Esophagus squamous epithelium (tissue), 5 donors: Measurements from ENCODE around the gene KHSRP. TPM values are rescaled to one million over a fixed set of nuclear protein-coding genes. Genes with fewer than 3 reads are reported as not detected.

Experiments
- DNase-seq: peaks from one replicate; lab custom pipeline; 2025; lab: John Stamatoyannopoulos, UW
- H3K27ac ChIP-seq, 4 donors: fragments of 200-600 bp; sonication (generic); one replicate each; pipeline ENCODE4 v1.5.1; 2016 to 2019; ENCODE audit warnings: mild to moderate bottlenecking in 1 of 4
- H3K27me3 ChIP-seq, 4 donors: fragments of 200-600 bp; sonication (generic); 1 replicate in 3 of 4; 2 replicates in 1 of 4; pipeline versions ENCODE4 v1.5.1 to v1.6.0; 2017 to 2021; ENCODE audit warnings: antibody characterized with exemption in 1 of 4
- H3K36me3 ChIP-seq, 3 donors: fragments of 200-600 bp; sonication (generic); one replicate each; pipeline ENCODE4 v1.5.1; 2016 to 2019
- H3K4me1 ChIP-seq, 3 donors: fragments of 200-600 bp; sonication (generic); one replicate each; pipeline ENCODE4 v1.5.1; 2017 to 2019
- H3K4me3 ChIP-seq, 4 donors: fragments of 200-600 bp; sonication (generic); 1 replicate in 3 of 4; 2 replicates in 1 of 4; pipeline ENCODE4 v1.5.1; 2016 to 2019; ENCODE audit warnings: mild to moderate bottlenecking in 2 of 4, moderate library complexity in 1 of 4
- H3K9me3 ChIP-seq, 3 donors: fragments of 200-600 bp; sonication (generic); one replicate each; pipeline ENCODE4 v1.5.1; 2016 to 2019
- POLR2A ChIP-seq, 4 donors: fragments of 450-650 bp; IDR thresholded peaks; one replicate each; pipeline ENCODE4 v1.6.1; 2017; ENCODE audit warnings: antibody characterized with exemption in 4 of 4, mild to moderate bottlenecking in 4 of 4, moderate library complexity in 3 of 4
- WGBS, 2 donors: methylation state at CpG; one replicate each; pipeline ENCODE4 v1.1.5; 2018; 5-methylcytosine and 5-hydroxymethylcytosine counted together
- intact Hi-C: fragments of 100-400 bp; cut with DNase I; formaldehyde crosslinking; loops from one replicate; pipeline ENCODE4 v1.15.0; 2022
- total RNA-seq, 4 donors: library from RNA; depleted of rRNA; stranded (reverse); fragments of >200 nt; gene quantifications; one replicate each; pipeline ENCODE4 v1.1.0, GENCODE V29; 2016
- TF ChIP-seq, protein P1 (sequence below), 6 experiments: fragments of 450-650 bp in 4 of 6; fragments of 200-600 bp in 2 of 6; sonication (generic) in 2 of 6; IDR thresholded peaks; one replicate each; pipeline ENCODE4 v1.5.1; 2016 to 2019; ENCODE audit warnings: antibody characterized with exemption in 6 of 6, mild to moderate bottlenecking in 4 of 6, moderate library complexity in 4 of 6
- donor health status: DM: yes; HTN: yes; CAD: no.

Gene KHSRP
- total RNA-seq, 4 donors from 2014 or later, result 111 to 158 (median 125) TPM

DNA sequence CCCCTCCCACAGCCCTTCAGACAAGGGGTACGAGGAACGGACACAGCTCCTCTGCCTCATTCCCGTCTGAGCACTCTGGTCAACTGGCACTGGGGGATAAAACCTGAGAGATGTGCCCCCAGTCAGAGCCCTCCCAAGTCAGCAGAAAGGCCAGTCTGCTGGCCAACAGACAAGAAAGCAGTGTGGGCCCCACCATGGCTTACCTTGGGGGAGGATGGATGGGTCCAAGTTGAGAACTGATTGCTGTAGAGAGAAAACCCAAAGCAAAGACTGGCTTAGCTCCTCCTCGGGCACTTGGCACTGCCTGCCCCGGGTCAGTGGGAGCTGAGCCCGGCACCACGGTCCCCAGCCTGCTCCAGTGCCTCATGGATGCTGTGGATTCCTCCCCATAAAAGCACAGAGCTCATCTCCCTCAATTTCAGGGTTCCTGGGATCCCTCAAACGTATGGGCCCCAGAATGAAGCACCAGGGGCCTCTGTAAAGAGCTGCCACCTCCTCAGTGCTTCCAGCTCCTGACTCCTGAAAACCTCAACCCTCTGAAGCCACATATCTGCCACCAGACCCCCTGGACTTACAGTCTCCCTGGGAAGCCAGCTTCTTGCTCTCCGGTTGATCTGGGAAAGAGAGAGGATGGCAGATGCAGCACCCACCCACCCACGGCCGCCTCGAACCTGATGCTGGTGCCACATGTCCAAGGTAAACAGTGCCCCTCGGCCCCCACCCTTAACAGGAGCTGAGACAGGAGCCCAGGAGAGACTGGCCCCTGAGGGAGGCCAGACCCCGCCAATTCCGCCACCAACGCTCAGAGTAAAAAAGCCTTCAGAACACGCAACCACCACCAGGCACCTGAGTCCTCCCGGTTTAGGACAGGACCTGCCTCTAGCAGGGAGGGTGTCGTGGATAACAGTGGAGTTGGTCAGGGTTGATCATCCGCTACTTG, 3.3 kb downstream of the KHSRP start:
- H3K27me3 ChIP-seq, result no peaks in the 10 kb centered on the region
- TF ChIP-seq POLR2A (IDR thresholded peaks at IDR 0.05), result no peak
- TF ChIP-seq, protein P1, sequence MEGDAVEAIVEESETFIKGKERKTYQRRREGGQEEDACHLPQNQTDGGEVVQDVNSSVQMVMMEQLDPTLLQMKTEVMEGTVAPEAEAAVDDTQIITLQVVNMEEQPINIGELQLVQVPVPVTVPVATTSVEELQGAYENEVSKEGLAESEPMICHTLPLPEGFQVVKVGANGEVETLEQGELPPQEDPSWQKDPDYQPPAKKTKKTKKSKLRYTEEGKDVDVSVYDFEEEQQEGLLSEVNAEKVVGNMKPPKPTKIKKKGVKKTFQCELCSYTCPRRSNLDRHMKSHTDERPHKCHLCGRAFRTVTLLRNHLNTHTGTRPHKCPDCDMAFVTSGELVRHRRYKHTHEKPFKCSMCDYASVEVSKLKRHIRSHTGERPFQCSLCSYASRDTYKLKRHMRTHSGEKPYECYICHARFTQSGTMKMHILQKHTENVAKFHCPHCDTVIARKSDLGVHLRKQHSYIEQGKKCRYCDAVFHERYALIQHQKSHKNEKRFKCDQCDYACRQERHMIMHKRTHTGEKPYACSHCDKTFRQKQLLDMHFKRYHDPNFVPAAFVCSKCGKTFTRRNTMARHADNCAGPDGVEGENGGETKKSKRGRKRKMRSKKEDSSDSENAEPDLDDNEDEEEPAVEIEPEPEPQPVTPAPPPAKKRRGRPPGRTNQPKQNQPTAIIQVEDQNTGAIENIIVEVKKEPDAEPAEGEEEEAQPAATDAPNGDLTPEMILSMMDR (IDR thresholded peaks at IDR 0.05), result no peak
- DNase-seq, result no peak
- 79 to 86% methylated on average over 8 to 11 of the region's 20 CpGs for WGBS, 2 donors
- H3K27ac ChIP-seq, result no peak overlapping the region
- intact Hi-C loops, result no loop called here
- H3K4me1 ChIP-seq, result peaks cover 12 to 48% (median 19%) of the 10 kb centered on the region in 3 donors
- H3K36me3 ChIP-seq, result peaks cover 40 to 61% (median 50%) of the 10 kb centered on the region in 3 donors
- H3K9me3 ChIP-seq, result no peaks in the 10 kb centered on the region
- no peak overlapping the region for H3K4me3 ChIP-seq

DNA sequence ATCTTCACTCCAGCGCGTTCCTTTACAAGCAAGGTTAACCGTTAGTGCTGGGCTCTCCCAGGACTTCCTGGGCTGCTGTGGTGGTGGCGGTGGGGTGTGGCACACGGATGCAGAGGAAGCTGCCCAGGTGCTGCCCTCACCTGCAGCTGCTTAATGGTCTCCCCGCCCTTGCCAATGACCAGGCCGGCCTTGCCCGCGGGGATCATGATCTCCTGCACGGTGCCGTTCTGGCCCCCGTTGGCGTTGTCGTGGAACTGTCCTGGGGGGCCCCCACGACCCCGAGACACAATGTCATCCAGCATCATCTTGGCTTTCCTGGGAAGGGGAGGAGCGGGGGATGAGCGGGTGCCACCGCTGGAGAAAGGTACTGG, 6.1 kb downstream of the KHSRP start:
- Histone ChIP-seq H3K36me3 (peaks cover 65 to 89% (median 73%) of the 10 kb centered on the region in 3 donors), H3K27me3 (no peaks in the 10 kb centered on the region), H3K4me3 (no peak overlapping the region), H3K9me3 (no peaks in the 10 kb centered on the region), H3K27ac (no peak overlapping the region), H3K4me1 (peaks cover 8 to 36% (median 19%) of the 10 kb centered on the region in 3 donors)
- intact Hi-C loops, result no loop called here
- 73 to 80% methylated on average over 1 to 3 of the region's 19 CpGs for WGBS, 2 donors
- TF ChIP-seq, protein P1 (IDR thresholded peaks at IDR 0.05), result no peak
- no peak for TF ChIP-seq POLR2A (IDR thresholded peaks at IDR 0.05)
- no peak for DNase-seq

DNA sequence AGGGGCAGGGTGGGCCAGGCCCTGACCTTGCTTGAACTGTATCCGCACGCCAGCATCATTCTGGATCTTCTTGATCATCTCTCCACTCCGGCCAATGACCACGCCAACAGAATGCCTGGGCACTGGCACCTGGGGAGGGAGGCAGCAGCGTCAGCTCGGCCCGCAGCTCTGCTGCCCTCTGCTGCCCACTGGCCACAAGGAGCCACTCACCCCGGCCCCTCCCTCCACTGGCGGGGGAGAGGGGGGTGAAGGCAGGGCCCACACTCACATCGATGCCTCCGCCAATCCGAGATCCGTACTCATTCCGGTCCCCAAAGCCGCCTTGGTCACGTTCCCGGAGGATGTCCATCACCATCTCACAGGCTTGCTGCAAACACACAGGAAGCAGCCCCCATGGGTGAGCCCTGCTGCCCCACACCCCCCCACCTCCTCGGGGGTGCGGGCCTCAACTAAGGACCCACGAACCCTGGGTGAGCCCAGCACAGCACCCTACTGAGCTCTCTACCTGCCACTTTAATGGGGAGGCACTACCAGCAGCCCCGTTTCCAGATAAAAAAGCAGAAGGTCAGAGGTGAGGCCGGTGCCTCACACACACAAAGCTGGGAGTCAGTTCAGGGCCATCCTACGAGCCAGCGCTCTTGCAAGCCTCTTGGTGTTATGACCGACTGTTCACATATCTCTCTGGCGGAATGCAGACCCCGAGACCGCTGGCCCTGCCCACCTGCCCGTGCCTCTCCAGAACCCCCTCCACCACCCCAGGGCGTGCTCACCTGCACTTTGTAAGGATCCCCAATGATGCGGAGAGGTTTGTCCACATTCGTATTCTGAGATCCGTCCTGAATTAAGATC, 6.7 kb downstream of the KHSRP start:
- H3K4me3 ChIP-seq, result no peak overlapping the region
- TF ChIP-seq, protein P1 (IDR thresholded peaks at IDR 0.05), result peak in 2 of 6 experiments; percentile 3 to 22
- TF ChIP-seq POLR2A (IDR thresholded peaks at IDR 0.05), result no peak
- intact Hi-C loops, result no loop called here
- H3K27ac ChIP-seq, result peak overlapping the region in 1 of 4 donors; percentile 3
- H3K27me3 ChIP-seq, result no peaks in the 10 kb centered on the region
- 79 to 90% methylated on average over 9 to 20 of the region's 33 CpGs for WGBS, 2 donors
- DNase-seq, result no peak
- peaks cover 6 to 30% (median 13%) of the 10 kb centered on the region in 3 donors for H3K4me1 ChIP-seq
- H3K9me3 ChIP-seq, result no peaks in the 10 kb centered on the region
- peaks cover 65 to 94% (median 73%) of the 10 kb centered on the region in 3 donors for H3K36me3 ChIP-seq

DNA sequence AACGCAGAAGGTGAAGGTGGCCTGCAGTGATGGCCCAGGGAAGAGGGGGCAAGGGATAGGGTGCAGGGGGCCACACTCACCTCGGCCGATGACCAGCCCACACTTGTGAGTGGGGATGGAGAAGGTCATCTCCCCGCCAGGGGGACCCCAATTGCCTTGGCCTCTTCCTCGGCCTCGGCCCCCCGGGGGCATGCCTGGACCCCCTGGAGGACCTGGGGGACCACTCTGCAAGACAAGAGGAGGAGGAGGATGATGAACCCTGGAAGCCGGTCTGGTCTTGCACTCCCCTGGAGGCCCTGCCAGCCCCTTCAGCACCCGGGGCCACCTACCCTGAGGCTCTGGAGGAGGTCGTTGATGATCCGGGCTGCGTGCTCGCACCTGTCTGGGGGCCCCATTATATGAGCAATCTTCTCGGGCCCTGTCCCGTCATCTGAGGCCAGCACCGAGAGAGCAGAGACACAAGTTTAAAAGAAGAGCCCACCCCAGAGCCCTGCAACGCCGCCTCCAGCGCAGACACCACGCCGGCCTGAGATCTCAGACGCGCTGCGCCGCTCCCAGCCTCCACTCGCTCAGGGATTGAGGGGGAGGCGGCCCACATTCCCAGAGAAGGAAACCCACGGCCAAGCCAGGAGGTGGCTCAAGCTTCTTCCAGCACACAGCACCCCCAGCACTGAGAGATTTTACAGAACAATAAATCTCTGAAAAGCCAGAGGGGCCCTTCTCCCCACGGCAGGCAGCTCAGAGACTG, 7.8 kb downstream of the KHSRP start:
- intact Hi-C loops, result no loop called here
- Histone ChIP-seq H3K4me3 (no peak overlapping the region), H3K27me3 (no peaks in the 10 kb centered on the region), H3K36me3 (peaks cover 65 to 87% (median 73%) of the 10 kb centered on the region in 3 donors), H3K9me3 (no peaks in the 10 kb centered on the region), H3K27ac (no peak overlapping the region), H3K4me1 (peaks cover 0 to 19% (median 2%) of the 10 kb centered on the region in 3 donors)
- WGBS, 2 donors, result 92 to 94% methylated on average over 15 of the region's 29 CpGs
- no peak for DNase-seq
- TF ChIP-seq, protein P1 (IDR thresholded peaks at IDR 0.05), result no peak
- TF ChIP-seq POLR2A (IDR thresholded peaks at IDR 0.05), result no peak
